Measurements from ENCODE around the gene SH3BP5L.
"Not testable (repeated sequence)": the region's sequence is repeated elsewhere in the genome, so short reads cannot be mapped to it uniquely, and the experiment has no call there.

Gene SH3BP5L

GRCh38 chr1:248850536-248851251 lies 25.0 kb upstream of the SH3BP5L start:
- DNase-seq (ENCODE audit: low spot score) = no peak

- no peak for DNase-seq (ENCODE audit: low spot score)
These were observed 24.4 kb upstream of the SH3BP5L start for GRCh38 chr1:248850124-248850523.

GRCh38 chr1:248849637-248850036 lies 23.9 kb upstream of the SH3BP5L start:
- no peak for DNase-seq (ENCODE audit: low spot score)

GRCh38 chr1:248849152-248849551 lies 23.4 kb upstream of the SH3BP5L start:
- no peak for DNase-seq (ENCODE audit: low spot score)

GRCh38 chr1:248848602-248849001 lies 22.9 kb upstream of the SH3BP5L start:
- no peak for DNase-seq (ENCODE audit: low spot score)

GRCh38 chr1:248847956-248848561 lies 22.3 kb upstream of the SH3BP5L start:
- no peak for DNase-seq (ENCODE audit: low spot score)

- no peak for DNase-seq (ENCODE audit: low spot score)
These were observed 21.7 kb upstream of the SH3BP5L start for GRCh38 chr1:248847181-248847955.

GRCh38 chr1:248844526-248844925 lies 18.8 kb upstream of the SH3BP5L start:
- DNase-seq (ENCODE audit: low spot score) = no peak

- DNase-seq (ENCODE audit: low spot score) = no peak
These were observed 18.0 kb upstream of the SH3BP5L start for GRCh38 chr1:248843687-248844086.

GRCh38 chr1:248842781-248843331 lies 17.1 kb upstream of the SH3BP5L start:
- DNase-seq (ENCODE audit: low spot score) = no peak

GRCh38 chr1:248841702-248842395 lies 16.1 kb upstream of the SH3BP5L start:
- no peak for DNase-seq (ENCODE audit: low spot score)

- no peak for DNase-seq (ENCODE audit: low spot score)
These were observed 15.2 kb upstream of the SH3BP5L start for GRCh38 chr1:248840946-248841345.

- no peak for DNase-seq (ENCODE audit: low spot score)
These were observed 13.4 kb upstream of the SH3BP5L start for GRCh38 chr1:248839168-248839555.

- DNase-seq (ENCODE audit: low spot score) = peak; percentile 83
These were observed 12.8 kb upstream of the SH3BP5L start for GRCh38 chr1:248838357-248839167.

GRCh38 chr1:248837781-248838356 lies 12.2 kb upstream of the SH3BP5L start, which contains the start of gene ZNF672:
Gene ZNF672, plus strand, starts transcription at chr1:248838224. Its CDS starts 9,051 bp downstream, at chr1:248847275.
- peak; percentile 92 for DNase-seq (ENCODE audit: low spot score)

GRCh38 chr1:248837045-248837780 lies 11.5 kb upstream of the SH3BP5L start:
- DNase-seq (ENCODE audit: low spot score) = no peak

GRCh38 chr1:248834343-248834940 lies 8.7 kb upstream of the SH3BP5L start:
- no peak for DNase-seq (ENCODE audit: low spot score)

GRCh38 chr1:248831842-248832241 lies 6.1 kb upstream of the SH3BP5L start:
- no peak for DNase-seq (ENCODE audit: low spot score)

GRCh38 chr1:248830718-248831017 lies 5.0 kb upstream of the SH3BP5L start:
- not testable (repeated sequence) for DNase-seq (ENCODE audit: low spot score)

GRCh38 chr1:248828845-248829244 lies 3.1 kb upstream of the SH3BP5L start:
- DNase-seq (ENCODE audit: low spot score) = peak; percentile 86

Measured in HuH-7.5 (cell line).